GM23338 (cell line): ENCODE results near the gene NTRK1. TPM values are rescaled to one million over a fixed set of nuclear protein-coding genes. Genes with fewer than 3 reads are reported as not detected.
A peak's percentile ranks its signal among the peaks of the same experiment; 100 is the strongest.

ENCODE experiments used
- ATAC-seq: fragments of 200-7000 bp; cut with Tn5 transposase; 3 replicates; pipeline ENCODE4 v1.9.1; 2020
- DNase-seq: peaks from one replicate; pipeline ENCODE4 v3.0.0-alpha.2; 2015; ENCODE audit warnings: low spot score
- H2AFZ ChIP-seq: fragments of 200-600 bp; sonication (generic); 2 replicates; pipeline ENCODE4 v1.8.0; 2016; ENCODE audit warnings: antibody characterized with exemption, mild to moderate bottlenecking, moderate library complexity
- H3F3A ChIP-seq: fragments of 200-600 bp; sonication (generic); replicated peaks from 2 replicates; pipeline ENCODE4 v1.8.0; 2017; ENCODE audit warnings: antibody characterized with exemption, mixed run types, low read depth
- H3K27ac ChIP-seq: fragments of 200-600 bp; sonication (generic); 2 replicates; pipeline ENCODE4 v1.6.1; 2016; ENCODE audit warnings: low read depth
- H3K27me3 ChIP-seq: fragments of 200-600 bp; sonication (generic); 2 replicates; pipeline ENCODE4 v1.8.0; 2016; ENCODE audit warnings: mild to moderate bottlenecking, mixed run types, moderate library complexity; ENCODE audit not compliant: insufficient read depth
- H3K36me3 ChIP-seq: fragments of 200-600 bp; sonication (generic); 2 replicates; pipeline ENCODE4 v1.8.0; 2016; ENCODE audit warnings: mild to moderate bottlenecking; ENCODE audit not compliant: insufficient read depth
- H3K4me1 ChIP-seq: fragments of 200-600 bp; sonication (generic); 2 replicates; pipeline ENCODE4 v1.8.0; 2016; ENCODE audit warnings: mild to moderate bottlenecking, moderate library complexity; ENCODE audit not compliant: insufficient read depth
- H3K4me2 ChIP-seq: fragments of 200-600 bp; sonication (generic); 2 replicates; pipeline ENCODE4 v1.7.1; 2017; ENCODE audit warnings: mixed run types
- H3K4me3 ChIP-seq: fragments of 200-600 bp; sonication (generic); 2 replicates; pipeline ENCODE4 v1.6.1; 2016; ENCODE audit warnings: mixed run types
- H3K79me2 ChIP-seq: fragments of 200-600 bp; sonication (generic); replicated peaks from 2 replicates; pipeline ENCODE4 v1.8.0; 2017; ENCODE audit warnings: mild to moderate bottlenecking; ENCODE audit not compliant: insufficient read depth
- H3K9me2 ChIP-seq: fragments of 200-600 bp; sonication (generic); 2 replicates; pipeline ENCODE4 v1.8.0; 2017; ENCODE audit not compliant: insufficient read depth
- H4K20me1 ChIP-seq: fragments of 200-600 bp; sonication (generic); replicated peaks from 2 replicates; pipeline ENCODE4 v1.8.0; 2017; ENCODE audit warnings: mild to moderate bottlenecking; ENCODE audit not compliant: insufficient read depth
- H3K27ac Mint-ChIP-seq: 2 replicates; pipeline ENCODE4 v1.8.0; 2020; ENCODE audit warnings: inconsistent platforms, mild to moderate bottlenecking, moderate library complexity, mixed read lengths
- H3K27me3 Mint-ChIP-seq: 3 replicates; pipeline ENCODE4 v1.8.0; 2022; ENCODE audit warnings: low read depth, mild to moderate bottlenecking, moderate library complexity, mixed read lengths, inconsistent platforms; ENCODE audit not compliant: insufficient read depth, poor library complexity
- H3K36me3 Mint-ChIP-seq: 3 replicates; pipeline ENCODE4 v1.8.0; 2021; ENCODE audit warnings: low read depth, mild to moderate bottlenecking, inconsistent platforms, moderate library complexity, mixed read lengths
- H3K4me1 Mint-ChIP-seq: 3 replicates; pipeline ENCODE4 v1.8.0; 2020; ENCODE audit warnings: mild to moderate bottlenecking, inconsistent platforms, mixed read lengths
- H3K4me3 Mint-ChIP-seq: 3 replicates; pipeline ENCODE4 v1.8.0; 2021; ENCODE audit warnings: moderate library complexity, mild to moderate bottlenecking, inconsistent platforms, mixed read lengths
- H3K9me3 Mint-ChIP-seq: 3 replicates; pipeline ENCODE4 v1.8.0; 2020; ENCODE audit warnings: moderate library complexity, mild to moderate bottlenecking, inconsistent platforms, mixed read lengths
- CREB1 ChIP-seq: fragments of 250-450 bp; sonication (Bioruptor Pico); IDR thresholded peaks from 2 replicates; pipeline ENCODE4 v1.5.0; 2020; ENCODE audit warnings: low read depth, mild to moderate bottlenecking, moderate library complexity
- EZH2 ChIP-seq: fragments of 200-600 bp; sonication (generic); IDR thresholded peaks from one replicate; pipeline ENCODE4 v1.8.0; 2017; ENCODE audit warnings: antibody characterized with exemption, mild to moderate bottlenecking, low read depth; ENCODE audit not compliant: unreplicated experiment
- EZH2phosphoT487 ChIP-seq: fragments of 200-600 bp; sonication (generic); IDR thresholded peaks from one replicate; pipeline ENCODE4 v1.8.1; 2018; ENCODE audit warnings: antibody characterized with exemption; ENCODE audit not compliant: unreplicated experiment
- JUNB ChIP-seq: IDR thresholded peaks from one replicate; pipeline ENCODE4 v1.6.1; 2016; ENCODE audit warnings: antibody characterized with exemption; ENCODE audit not compliant: unreplicated experiment
- STAT1 ChIP-seq: IDR thresholded peaks from one replicate; pipeline ENCODE4 v1.6.1; 2016; ENCODE audit warnings: antibody characterized with exemption; ENCODE audit not compliant: unreplicated experiment
- ZNF331 ChIP-seq: fragments of 250-450 bp; sonication (Bioruptor Pico); IDR thresholded peaks from 2 replicates; pipeline ENCODE4 v1.5.0; 2020; ENCODE audit warnings: low read depth, mild to moderate bottlenecking, moderate library complexity
- polyA plus RNA-seq: library from polyadenylated mRNA; unstranded; fragments of >200 nt; fragmentation: Nextera tagmentation; extraction: Ambion mirVana; gene quantifications from 2 replicates; pipeline ENCODE4 v1.2.1, GENCODE V29; 2016
- total RNA-seq: library from RNA; depleted of rRNA; stranded (reverse); fragments of >200 nt; shearing (Covaris generic); gene quantifications from 2 replicates; pipeline ENCODE4 v1.2.3, GENCODE V29; 2014
- TF ChIP-seq, protein P1 (sequence below): fragments of 250-450 bp; sonication (Bioruptor Pico); IDR thresholded peaks from 2 replicates; pipeline ENCODE4 v1.5.0; 2020; ENCODE audit warnings: mild to moderate bottlenecking, moderate library complexity
- TF ChIP-seq, protein P2 (sequence below): IDR thresholded peaks from one replicate; pipeline ENCODE4 v1.6.1; 2018; ENCODE audit warnings: antibody characterized with exemption; ENCODE audit not compliant: unreplicated experiment

The NTRK1 gene
- total and polyA plus RNA-seq, 2 experiments from 2014 or later, result 0.42 to 0.45 TPM

- TF ChIP-seq, protein P1, sequence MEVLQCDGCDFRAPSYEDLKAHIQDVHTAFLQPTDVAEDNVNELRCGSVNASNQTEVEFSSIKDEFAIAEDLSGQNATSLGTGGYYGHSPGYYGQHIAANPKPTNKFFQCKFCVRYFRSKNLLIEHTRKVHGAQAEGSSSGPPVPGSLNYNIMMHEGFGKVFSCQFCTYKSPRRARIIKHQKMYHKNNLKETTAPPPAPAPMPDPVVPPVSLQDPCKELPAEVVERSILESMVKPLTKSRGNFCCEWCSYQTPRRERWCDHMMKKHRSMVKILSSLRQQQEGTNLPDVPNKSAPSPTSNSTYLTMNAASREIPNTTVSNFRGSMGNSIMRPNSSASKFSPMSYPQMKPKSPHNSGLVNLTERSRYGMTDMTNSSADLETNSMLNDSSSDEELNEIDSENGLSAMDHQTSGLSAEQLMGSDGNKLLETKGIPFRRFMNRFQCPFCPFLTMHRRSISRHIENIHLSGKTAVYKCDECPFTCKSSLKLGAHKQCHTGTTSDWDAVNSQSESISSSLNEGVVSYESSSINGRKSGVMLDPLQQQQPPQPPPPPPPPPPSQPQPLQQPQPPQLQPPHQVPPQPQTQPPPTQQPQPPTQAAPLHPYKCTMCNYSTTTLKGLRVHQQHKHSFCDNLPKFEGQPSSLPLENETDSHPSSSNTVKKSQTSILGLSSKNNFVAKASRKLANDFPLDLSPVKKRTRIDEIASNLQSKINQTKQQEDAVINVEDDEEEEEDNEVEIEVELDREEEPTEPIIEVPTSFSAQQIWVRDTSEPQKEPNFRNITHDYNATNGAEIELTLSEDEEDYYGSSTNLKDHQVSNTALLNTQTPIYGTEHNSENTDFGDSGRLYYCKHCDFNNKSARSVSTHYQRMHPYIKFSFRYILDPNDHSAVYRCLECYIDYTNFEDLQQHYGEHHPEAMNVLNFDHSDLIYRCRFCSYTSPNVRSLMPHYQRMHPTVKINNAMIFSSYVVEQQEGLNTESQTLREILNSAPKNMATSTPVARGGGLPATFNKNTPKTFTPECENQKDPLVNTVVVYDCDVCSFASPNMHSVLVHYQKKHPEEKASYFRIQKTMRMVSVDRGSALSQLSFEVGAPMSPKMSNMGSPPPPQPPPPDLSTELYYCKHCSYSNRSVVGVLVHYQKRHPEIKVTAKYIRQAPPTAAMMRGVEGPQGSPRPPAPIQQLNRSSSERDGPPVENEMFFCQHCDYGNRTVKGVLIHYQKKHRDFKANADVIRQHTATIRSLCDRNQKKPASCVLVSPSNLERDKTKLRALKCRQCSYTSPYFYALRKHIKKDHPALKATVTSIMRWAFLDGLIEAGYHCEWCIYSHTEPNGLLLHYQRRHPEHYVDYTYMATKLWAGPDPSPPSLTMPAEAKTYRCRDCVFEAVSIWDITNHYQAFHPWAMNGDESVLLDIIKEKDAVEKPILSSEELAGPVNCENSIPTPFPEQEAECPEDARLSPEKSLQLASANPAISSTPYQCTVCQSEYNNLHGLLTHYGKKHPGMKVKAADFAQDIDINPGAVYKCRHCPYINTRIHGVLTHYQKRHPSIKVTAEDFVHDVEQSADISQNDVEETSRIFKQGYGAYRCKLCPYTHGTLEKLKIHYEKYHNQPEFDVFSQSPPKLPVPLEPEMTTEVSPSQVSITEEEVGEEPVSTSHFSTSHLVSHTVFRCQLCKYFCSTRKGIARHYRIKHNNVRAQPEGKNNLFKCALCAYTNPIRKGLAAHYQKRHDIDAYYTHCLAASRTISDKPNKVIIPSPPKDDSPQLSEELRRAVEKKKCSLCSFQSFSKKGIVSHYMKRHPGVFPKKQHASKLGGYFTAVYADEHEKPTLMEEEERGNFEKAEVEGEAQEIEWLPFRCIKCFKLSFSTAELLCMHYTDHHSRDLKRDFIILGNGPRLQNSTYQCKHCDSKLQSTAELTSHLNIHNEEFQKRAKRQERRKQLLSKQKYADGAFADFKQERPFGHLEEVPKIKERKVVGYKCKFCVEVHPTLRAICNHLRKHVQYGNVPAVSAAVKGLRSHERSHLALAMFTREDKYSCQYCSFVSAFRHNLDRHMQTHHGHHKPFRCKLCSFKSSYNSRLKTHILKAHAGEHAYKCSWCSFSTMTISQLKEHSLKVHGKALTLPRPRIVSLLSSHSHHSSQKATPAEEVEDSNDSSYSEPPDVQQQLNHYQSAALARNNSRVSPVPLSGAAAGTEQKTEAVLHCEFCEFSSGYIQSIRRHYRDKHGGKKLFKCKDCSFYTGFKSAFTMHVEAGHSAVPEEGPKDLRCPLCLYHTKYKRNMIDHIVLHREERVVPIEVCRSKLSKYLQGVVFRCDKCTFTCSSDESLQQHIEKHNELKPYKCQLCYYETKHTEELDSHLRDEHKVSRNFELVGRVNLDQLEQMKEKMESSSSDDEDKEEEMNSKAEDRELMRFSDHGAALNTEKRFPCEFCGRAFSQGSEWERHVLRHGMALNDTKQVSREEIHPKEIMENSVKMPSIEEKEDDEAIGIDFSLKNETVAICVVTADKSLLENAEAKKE (CRISPR knock-in tag), result no peak
- no peak for TF ChIP-seq EZH2
- no peak for TF ChIP-seq STAT1
Observed at GRCh38 chr1:156811168-156811567, 49.5 kb upstream of the NTRK1 start (continued).

DNA sequence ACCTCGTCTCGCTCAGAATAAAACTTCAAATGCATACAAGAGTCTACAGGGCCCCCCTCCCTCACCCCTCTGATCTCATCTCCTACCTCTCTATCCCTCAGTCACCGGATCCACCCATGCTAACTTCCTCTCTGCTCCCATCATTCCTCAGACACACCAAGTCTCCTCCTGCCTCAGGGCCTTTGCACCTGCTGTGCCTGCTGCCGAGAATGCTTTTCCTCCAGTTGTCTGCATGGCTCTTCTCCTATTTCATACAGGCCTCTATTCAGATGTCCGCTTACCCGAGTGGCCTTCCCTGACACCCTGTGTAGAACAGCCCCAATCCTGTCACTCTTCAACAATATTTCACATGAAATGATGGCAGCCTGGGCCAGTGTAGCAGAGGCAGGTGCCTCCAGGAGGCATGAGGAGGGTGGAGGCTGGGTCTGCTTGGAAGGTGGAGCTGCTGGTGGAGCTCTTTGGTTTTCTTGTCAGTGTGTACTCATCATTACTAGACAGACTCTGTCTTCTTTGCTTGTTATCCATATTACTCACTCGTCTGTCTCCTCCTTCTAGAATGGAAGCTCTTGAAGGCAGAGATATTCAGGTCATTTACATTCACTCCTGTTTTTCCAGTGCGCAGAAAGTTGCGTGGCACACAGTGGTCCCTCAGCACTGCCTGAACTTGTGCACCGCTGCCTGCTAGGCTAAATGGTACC is 48.2 kb upstream of the NTRK1 start:
- H3K36me3 Mint-ChIP-seq, result no peaks in the 10 kb centered on the region; the same call in 2 of the 3 replicates
- no peak for TF ChIP-seq EZH2phosphoT487
- no peak for TF ChIP-seq ZNF331 (CRISPR knock-in tag)
- no peak for TF ChIP-seq CREB1 (CRISPR knock-in tag)
- TF ChIP-seq, protein P2, sequence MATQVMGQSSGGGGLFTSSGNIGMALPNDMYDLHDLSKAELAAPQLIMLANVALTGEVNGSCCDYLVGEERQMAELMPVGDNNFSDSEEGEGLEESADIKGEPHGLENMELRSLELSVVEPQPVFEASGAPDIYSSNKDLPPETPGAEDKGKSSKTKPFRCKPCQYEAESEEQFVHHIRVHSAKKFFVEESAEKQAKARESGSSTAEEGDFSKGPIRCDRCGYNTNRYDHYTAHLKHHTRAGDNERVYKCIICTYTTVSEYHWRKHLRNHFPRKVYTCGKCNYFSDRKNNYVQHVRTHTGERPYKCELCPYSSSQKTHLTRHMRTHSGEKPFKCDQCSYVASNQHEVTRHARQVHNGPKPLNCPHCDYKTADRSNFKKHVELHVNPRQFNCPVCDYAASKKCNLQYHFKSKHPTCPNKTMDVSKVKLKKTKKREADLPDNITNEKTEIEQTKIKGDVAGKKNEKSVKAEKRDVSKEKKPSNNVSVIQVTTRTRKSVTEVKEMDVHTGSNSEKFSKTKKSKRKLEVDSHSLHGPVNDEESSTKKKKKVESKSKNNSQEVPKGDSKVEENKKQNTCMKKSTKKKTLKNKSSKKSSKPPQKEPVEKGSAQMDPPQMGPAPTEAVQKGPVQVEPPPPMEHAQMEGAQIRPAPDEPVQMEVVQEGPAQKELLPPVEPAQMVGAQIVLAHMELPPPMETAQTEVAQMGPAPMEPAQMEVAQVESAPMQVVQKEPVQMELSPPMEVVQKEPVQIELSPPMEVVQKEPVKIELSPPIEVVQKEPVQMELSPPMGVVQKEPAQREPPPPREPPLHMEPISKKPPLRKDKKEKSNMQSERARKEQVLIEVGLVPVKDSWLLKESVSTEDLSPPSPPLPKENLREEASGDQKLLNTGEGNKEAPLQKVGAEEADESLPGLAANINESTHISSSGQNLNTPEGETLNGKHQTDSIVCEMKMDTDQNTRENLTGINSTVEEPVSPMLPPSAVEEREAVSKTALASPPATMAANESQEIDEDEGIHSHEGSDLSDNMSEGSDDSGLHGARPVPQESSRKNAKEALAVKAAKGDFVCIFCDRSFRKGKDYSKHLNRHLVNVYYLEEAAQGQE, result no peak
- TF ChIP-seq JUNB, result no peak
- no peak for TF ChIP-seq EZH2
- TF ChIP-seq STAT1, result no peak
- no peaks in the 10 kb centered on the region for H3K36me3 ChIP-seq
- H2AFZ ChIP-seq, result no peak overlapping the region
- no peak overlapping the region for H3K27ac ChIP-seq
- peak overlapping the region; percentile 67; the same call in 1 of the 3 replicates for H3K4me3 Mint-ChIP-seq
- H3K9me3 Mint-ChIP-seq, result no peaks in the 10 kb centered on the region
- no peaks in the 10 kb centered on the region for H3K79me2 ChIP-seq
- peaks cover 31% of the 10 kb centered on the region for H3K4me1 Mint-ChIP-seq
- H3K9me2 ChIP-seq, result no peaks in the 10 kb centered on the region
- no peak overlapping the region for H3K4me3 ChIP-seq
- no peak for DNase-seq
- no peak for ATAC-seq
- no peak overlapping the region for H3K27ac Mint-ChIP-seq
- peak overlapping the region; percentile 90; the same call in 1 of the 2 replicates for H3K4me2 ChIP-seq
- H3K4me1 ChIP-seq, result peaks cover 15% of the 10 kb centered on the region
- H3K27me3 ChIP-seq, result peaks cover 49% of the 10 kb centered on the region
- H4K20me1 ChIP-seq, result peaks cover 4% of the 10 kb centered on the region
- peaks cover 50% of the 10 kb centered on the region for H3K27me3 Mint-ChIP-seq
- H3F3A ChIP-seq, result 0 out of 2 replicates have a peak, but pooled peaks cover 10% of the 10 kb centered on the region
